Activated T-cell treated with anti-CD3 and anti-CD28 coated beads, Interleukin-2, amount 50 U/mL, for 1 hour (primary cell): ENCODE data around the gene RPL23.

Experiments used
- DNase-seq: peaks from one replicate; pipeline ENCODE4 v3.0.0-alpha.2; 2020

Gene RPL23

GRCh38 chr17:38883592-38884526 lies 30.3 kb upstream of the RPL23 start:
- no peak for DNase-seq

GRCh38 chr17:38882870-38883269 lies 29.3 kb upstream of the RPL23 start:
- DNase-seq, result no peak

DNA sequence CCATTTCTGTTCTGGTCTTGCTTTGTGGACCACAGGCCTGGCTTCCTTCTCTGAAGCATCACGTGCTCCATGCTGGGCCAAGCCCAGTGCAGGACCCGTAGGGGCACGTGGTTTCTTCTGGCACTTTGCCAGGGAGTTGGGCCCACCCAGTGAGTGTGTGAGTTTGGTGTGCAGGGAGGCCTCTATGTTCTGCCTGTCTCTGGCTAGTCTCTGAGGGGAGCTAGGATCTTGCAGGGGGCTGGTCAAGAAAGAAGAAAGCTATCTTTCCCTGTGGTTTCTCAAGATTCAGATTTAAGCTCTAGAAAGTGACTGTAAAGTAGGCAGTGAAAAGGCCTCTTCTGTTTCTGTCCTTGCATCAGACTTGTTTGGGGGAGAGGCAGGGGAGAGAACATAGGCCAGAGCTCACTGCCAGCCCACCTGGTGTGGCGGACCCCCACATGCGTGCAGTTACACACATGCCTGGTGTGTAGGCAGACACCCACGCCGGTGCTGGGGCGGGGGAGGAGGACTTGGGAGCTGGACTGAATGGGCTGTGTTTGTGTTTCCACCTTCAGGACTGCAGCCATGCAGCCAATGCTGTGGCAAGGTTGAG lies 28.2 kb upstream of the RPL23 start:
- peak; percentile 34 for DNase-seq

- DNase-seq, result peak; percentile 23
Measured at GRCh38 chr17:38879878-38880665, 26.6 kb upstream of the RPL23 start.

DNA sequence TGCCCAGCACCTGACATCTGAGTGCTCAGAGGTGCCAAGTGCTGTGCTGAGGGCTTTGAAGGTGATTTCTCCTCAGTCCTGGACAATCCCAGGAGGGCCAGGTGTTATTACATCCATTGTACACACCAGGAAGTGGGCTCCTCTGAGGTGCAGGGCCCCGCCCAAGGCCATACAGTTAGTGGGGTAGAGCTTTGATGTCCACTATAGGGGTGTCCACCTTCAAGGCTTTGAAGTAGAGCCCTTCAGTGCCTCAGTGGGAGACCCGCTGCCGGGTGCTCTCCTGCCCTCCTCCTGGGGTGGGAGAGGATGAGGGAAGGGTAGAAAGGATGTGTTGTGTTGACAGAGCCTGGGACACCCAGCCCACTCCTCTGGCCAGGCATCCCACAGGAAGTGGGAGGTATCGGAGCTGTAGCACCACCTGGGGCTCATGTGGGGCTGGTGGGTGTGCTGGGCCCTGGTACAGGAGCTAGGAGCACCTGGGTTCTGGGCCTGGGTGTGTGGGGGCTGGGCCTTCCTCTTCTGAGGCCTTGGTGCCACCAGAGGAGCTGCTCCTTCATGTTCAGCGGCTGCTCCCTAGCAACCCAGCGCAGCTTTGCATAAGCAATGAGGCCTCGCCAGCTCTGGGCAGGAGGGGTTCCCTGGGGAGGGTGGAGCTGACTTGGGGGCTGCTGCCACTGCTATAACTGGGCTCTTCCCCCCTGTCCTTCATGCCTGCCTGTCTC lies 23.8 kb upstream of the RPL23 start:
- peak; percentile 51 for DNase-seq

DNA sequence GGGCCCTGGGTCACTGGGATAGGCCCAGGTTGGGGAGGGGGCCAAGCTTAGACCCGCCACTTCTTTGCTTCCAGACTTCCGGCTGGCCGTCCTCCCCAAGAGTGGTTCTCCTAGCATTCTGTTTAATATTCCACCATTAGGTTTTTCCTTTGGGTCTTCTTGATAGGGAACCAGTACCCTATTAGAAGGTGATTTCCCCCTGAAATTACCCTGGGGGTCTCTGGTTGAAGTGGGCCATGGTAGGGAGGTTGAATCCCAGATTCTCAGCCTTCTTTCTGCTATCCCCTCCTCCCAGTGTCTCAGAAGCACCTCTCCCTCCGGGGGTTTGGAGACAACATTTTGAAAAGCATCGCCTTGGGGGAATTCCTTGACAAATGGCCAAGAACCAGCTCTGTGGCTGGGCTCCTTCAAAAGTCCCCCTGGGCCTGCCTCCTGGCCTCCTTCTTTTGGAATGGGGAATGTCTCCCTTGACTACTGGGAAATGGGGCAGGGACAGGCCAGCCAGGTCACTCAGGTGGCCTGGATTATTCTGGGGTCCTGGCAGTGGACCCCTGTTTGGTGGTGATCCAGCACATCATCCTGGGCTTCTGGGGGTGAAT lies 22.1 kb upstream of the RPL23 start:
- DNase-seq, result no peak

- peak; percentile 20 for DNase-seq
Measured at GRCh38 chr17:38874505-38875400, 21.2 kb upstream of the RPL23 start.

DNA sequence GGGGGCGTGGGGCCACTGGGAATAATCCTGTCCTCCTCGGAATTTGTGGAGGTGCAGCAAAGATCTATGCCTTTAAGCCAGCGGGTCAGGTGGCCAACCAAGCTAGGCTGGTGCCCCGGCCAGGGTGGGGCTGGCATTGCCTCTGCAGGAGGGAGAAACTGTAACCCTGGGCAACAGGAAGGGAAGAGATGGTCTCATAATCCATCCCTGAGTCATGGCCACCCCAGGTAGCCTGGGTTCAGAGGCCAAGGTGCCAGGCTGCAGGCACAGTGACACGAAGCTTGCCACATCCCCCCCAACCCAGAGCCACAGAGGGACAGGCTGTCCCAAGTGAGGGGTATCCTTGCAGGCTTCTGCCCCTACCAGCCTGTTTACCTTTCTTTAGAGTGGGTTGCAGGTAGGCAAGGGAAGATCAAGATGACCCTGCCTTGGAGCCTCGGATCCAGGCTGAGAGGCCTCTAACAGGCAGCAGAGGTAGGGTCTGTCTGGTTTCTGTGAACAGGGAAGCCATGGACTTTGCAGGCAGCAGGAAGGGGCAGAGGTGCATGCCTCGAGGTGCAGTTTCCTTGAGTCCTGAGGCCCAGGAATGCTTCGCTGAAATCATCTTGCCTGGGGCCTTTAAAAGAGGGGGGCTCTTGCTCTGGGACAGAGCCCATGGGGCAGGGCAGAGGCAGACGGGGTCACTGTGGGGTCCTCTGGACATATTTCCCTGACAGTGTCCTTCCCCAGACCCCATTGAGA lies 20.3 kb upstream of the RPL23 start:
- peak; percentile 22 for DNase-seq

DNA sequence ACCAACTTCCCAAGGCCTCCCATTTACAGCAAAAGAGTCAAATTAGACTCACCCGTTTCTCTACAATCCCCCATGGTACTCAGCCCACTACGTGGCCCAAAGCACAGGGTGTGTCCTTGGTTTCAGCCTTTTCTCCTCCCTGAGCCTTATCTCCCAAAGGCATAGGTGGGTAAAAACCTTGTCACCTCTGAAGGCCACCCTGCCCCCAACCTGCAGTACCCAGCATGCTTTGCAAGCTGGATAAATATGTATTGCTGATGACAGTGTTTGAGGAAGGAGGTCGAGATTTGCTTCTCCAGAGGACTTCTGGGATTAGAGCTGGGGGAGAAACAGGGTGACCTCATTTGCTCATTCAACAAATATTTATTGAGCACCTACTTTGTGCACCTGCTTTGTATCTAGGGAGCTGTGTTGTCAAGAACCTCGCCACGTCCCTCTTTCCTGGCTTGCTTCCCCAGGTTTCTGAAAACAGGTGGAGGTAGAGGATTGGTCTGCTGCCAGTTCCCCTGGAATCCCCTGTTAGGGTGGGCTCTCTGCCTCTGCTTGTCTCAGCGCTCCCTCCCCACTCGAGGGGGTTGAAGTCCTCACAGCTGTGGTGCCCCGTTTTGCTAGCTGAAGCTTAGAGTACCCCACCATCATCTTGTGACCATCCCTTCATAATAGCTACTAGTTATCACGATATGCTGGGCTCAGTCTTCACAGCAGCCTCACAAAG lies 19.3 kb upstream of the RPL23 start:
- peak; percentile 20 for DNase-seq

DNA sequence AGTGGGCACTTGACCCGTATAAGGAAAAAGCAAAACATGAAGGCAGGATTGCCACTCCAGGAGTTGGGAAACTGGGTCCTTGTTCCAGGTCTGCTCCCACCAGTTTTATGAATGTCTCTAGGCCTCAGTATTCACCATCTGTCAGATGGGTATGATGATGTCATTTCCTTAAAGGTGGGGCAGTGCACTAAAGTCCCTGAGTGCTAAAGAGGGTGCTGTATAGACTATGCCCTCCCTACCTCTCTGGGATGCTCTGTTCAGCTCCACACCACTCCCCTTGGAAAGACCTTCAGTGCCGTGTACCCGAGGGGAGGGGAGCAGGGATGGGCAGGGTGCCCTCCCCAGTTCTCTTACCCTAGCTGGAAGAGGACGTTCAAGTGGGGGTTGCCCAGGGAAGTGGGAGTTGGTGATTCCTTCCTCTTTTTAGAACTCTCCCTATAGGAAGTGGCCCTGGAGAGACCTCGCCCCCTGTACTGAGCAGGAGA lies 18.5 kb upstream of the RPL23 start:
- no peak for DNase-seq

DNA sequence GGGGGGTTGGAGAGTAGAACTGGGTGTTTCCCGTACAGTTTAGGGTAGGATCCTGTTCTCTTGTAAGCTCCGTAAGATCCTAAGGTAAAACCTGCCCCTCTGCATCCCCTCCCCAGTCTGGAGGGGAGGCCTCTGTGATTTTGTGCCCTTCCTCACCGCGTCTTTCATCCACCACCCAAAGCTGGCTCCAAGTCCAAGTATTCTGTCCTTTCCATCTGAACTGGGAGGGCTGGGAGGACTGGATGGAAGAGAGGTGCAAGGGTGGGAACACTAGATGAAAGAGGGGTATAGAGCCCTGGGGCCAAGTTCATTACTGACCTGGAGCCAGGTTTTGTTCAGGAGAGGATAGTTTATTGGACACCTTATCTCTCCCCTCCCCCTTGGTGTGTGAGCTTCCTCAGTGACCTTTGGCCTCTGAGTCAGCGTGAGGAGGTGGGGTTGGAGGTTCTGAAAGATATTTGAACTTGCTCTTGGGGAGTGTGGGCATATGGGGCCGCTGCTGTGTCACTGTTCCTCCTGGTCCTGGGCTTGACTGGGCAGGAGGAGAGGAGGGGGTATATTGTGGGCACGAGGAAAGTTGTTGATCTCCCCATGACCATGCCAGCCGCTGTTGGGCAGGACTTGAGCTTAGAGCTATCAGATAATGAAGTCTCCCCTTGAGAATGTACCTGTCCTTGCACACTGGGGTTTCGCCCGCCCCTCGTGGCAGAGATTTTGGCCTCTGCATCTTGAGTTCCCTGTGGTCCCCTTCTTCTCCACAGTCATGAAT lies 17.9 kb upstream of the RPL23 start:
- DNase-seq, result peak; percentile 72

DNA sequence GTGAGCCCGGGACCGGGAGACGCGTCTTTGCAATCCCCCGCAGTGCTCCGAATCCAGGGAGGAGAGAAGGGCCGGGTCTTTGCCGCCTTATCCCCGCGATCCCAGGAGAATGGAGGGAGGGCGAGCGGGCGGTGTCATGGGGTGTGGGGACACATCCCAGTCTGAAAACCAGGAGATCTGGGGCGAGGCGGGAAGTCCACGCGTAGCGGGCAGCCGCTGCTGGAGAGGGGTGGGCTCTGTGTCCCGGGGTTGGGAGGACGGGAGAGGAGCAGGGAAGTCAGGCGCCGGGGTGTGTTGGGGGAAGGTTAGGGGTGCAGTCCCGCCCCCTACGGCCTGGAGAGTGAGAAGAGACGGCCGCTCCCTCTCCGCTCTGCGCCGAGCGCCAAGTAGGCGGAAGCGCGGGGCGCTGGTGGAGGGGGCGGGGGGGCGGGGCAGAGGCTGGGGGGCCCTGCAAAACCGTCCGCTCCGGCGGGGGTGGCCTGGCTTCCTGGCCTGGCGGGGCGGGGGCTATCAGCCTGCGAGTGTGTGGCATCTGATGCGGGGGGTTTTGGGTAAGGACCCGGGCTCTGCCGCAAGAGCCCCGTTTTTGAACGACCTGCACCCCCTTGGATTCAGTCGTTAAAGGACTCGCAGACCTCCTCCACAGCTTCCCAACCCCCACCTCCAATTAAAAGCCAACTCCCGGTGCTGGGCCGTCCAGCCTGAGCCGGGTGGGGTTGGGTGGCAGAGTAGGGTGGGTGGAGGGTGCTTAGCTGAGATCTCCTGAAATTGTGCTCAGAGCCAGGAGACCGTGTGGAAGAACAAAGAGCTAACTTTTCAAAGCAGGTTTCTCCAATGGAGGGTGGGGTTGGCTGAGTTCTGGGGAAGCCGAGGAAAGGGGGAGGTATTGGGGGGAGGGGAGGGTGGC lies 17.0 kb upstream of the RPL23 start:
- DNase-seq, result peak; percentile 71

- DNase-seq, result peak; percentile 91
Measured at GRCh38 chr17:38869526-38870258, 16.2 kb upstream of the RPL23 start, which contains the start of gene LASP1. Gene LASP1, plus strand, starts transcription at chr17:38870058. Its CDS starts 132 bp downstream, at chr17:38870190.

GRCh38 chr17:38868817-38869525 lies 15.4 kb upstream of the RPL23 start:
- peak; percentile 91 for DNase-seq

GRCh38 chr17:38867968-38868816 lies 14.7 kb upstream of the RPL23 start:
- DNase-seq, result no peak
